Gastrocnemius medialis (tissue), 4 donors: ENCODE measurements around the gene ACOT7. TPM values are rescaled to one million over a fixed set of nuclear protein-coding genes. Genes with fewer than 3 reads are reported as not detected.
A peak's percentile ranks its signal among the peaks of the same experiment; 100 is the strongest.

Experiments used
- ATAC-seq, 2 donors: fragments of 150-250 bp; one replicate each; pipeline ENCODE4 v1.9.1; 2016
- DNase-seq, 2 donors: peaks; one replicate each; pipeline ENCODE4 v3.0.0-alpha.2; 2019
- H3K27ac ChIP-seq, 4 donors: fragments of 200-600 bp; sonication (generic); 1 replicate in 1 of 4; 2 replicates in 3 of 4; pipeline ENCODE4 v1.5.1; 2016 to 2018; ENCODE audit warnings: mild to moderate bottlenecking in 2 of 4, moderate library complexity in 1 of 4
- H3K27me3 ChIP-seq, 3 donors: fragments of 200-600 bp; sonication (generic) in 2 of 3; 1 replicate in 1 of 3; 2 replicates in 2 of 3; pipeline versions ENCODE4 v1.5.1 to v1.6.0; 2016 to 2019; ENCODE audit warnings: mild to moderate bottlenecking in 1 of 3, moderate library complexity in 1 of 3
- H3K36me3 ChIP-seq, 2 donors: fragments of 200-600 bp; sonication (generic) in 1 of 2; one replicate each; pipeline ENCODE4 v1.5.1; 2017 to 2018
- H3K4me1 ChIP-seq, 2 donors: fragments of 200-600 bp; sonication (generic) in 1 of 2; one replicate each; pipeline ENCODE4 v1.5.1; 2016 to 2017; ENCODE audit warnings: mild to moderate bottlenecking in 2 of 2
- H3K4me3 ChIP-seq, 4 donors: fragments of 200-600 bp; sonication (generic) in 3 of 4; 1 replicate in 1 of 4; 2 replicates in 3 of 4; pipeline ENCODE4 v1.5.1; 2016 to 2019; ENCODE audit warnings: mild to moderate bottlenecking in 2 of 4
- H3K9me3 ChIP-seq, 3 donors: fragments of 200-600 bp; sonication (generic) in 2 of 3; 1 replicate in 1 of 3; 2 replicates in 2 of 3; pipeline ENCODE4 v1.5.1; 2016 to 2019
- POLR2A ChIP-seq, 2 donors: fragments of 450-650 bp; IDR thresholded peaks; one replicate each; pipeline ENCODE4 v1.6.1; 2017; ENCODE audit warnings: antibody characterized with exemption in 2 of 2, mild to moderate bottlenecking in 2 of 2, moderate library complexity in 2 of 2
- in situ Hi-C, 4 donors: fragments of 200-750 bp; cut with MboI; loops; one replicate each; pipeline versions ENCODE4 v1.15.0 to v1.8.0; 2017; ENCODE audit warnings: low sequenced_read_pairs in 4 of 4
- intact Hi-C: fragments of 100-400 bp; cut with DNase I; formaldehyde crosslinking; loops from one replicate; pipeline ENCODE4 v1.15.1; 2023; ENCODE audit warnings: low total_unique reads
- total RNA-seq, 4 donors: library from RNA; depleted of rRNA; stranded (reverse); fragments of >200 nt; gene quantifications; one replicate each; pipeline versions ENCODE4 v1.1.0 to v1.2.3, GENCODE V29; 2016
- TF ChIP-seq, protein P1 (sequence below), 5 experiments: fragments of 450-650 bp in 3 of 5; fragments of 200-600 bp in 2 of 5; sonication (generic) in 2 of 5; IDR thresholded peaks in 4 of 5; conservative IDR thresholded peaks in 1 of 5; 1 replicate in 4 of 5; 2 replicates in 1 of 5; pipeline ENCODE4 v1.5.1; 2016 to 2019; ENCODE audit warnings: antibody characterized with exemption in 5 of 5, mild to moderate bottlenecking in 3 of 5, moderate library complexity in 3 of 5

ACOT7 gene
- total RNA-seq, 4 donors from 2014 or later = 1.3 to 5.8 (median 3.2) TPM

DNA sequence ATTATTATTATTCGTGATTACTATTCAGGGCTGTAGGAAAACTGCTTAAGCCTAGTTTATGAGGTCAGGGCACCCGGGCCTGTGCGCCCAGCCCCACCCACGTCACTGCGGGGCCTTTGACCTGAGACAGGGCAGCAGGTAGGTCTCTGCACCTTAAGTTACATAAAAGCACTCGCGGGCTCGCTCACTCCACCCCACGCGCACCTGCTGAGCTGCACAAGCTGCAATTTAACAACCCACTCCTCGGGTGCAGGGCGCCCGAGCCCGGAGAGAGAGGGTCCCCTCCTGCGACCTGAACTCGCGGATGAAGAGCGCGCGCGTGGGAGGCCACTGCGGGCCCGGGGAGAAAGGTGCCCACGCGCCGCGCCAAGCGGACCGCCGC is 158.3 kb downstream of the ACOT7 start:
- H3K27me3 ChIP-seq = peaks cover under 1 to 9% (median 6%) of the 10 kb centered on the region in 3 donors
- intact Hi-C loops (loop anchor here (5.0 kb wide), 1 partner anchor 317 kb away; the partner anchor contains the start of gene NOL9), in situ Hi-C loops (loop anchor here in 1 of 4 donors (25.0 kb wide), 1 partner anchor 177 kb away; the partner anchor contains the start of genes ESPN and HES2)
- H3K36me3 ChIP-seq = peaks cover 2 to 18% of the 10 kb centered on the region in 2 donors
- H3K27ac ChIP-seq = peak overlapping the region; percentile 67 to 81 (median 74)
- H3K4me3 ChIP-seq = peak overlapping the region; percentile 58 to 64 (median 64)
- ATAC-seq (peak in 1 of 2 donors; percentile 15), DNase-seq (no peak)
- H3K9me3 ChIP-seq = no peaks in the 10 kb centered on the region
- TF ChIP-seq, protein P1, sequence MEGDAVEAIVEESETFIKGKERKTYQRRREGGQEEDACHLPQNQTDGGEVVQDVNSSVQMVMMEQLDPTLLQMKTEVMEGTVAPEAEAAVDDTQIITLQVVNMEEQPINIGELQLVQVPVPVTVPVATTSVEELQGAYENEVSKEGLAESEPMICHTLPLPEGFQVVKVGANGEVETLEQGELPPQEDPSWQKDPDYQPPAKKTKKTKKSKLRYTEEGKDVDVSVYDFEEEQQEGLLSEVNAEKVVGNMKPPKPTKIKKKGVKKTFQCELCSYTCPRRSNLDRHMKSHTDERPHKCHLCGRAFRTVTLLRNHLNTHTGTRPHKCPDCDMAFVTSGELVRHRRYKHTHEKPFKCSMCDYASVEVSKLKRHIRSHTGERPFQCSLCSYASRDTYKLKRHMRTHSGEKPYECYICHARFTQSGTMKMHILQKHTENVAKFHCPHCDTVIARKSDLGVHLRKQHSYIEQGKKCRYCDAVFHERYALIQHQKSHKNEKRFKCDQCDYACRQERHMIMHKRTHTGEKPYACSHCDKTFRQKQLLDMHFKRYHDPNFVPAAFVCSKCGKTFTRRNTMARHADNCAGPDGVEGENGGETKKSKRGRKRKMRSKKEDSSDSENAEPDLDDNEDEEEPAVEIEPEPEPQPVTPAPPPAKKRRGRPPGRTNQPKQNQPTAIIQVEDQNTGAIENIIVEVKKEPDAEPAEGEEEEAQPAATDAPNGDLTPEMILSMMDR (IDR thresholded peaks at IDR 0.05 in 4 of 5, conservative IDR thresholded peaks at IDR 0.05 in 1 of 5) = no peak
- TF ChIP-seq POLR2A (IDR thresholded peaks at IDR 0.05) = no peak
- peaks cover 12% of the 10 kb centered on the region in 2 donors for H3K4me1 ChIP-seq

DNA sequence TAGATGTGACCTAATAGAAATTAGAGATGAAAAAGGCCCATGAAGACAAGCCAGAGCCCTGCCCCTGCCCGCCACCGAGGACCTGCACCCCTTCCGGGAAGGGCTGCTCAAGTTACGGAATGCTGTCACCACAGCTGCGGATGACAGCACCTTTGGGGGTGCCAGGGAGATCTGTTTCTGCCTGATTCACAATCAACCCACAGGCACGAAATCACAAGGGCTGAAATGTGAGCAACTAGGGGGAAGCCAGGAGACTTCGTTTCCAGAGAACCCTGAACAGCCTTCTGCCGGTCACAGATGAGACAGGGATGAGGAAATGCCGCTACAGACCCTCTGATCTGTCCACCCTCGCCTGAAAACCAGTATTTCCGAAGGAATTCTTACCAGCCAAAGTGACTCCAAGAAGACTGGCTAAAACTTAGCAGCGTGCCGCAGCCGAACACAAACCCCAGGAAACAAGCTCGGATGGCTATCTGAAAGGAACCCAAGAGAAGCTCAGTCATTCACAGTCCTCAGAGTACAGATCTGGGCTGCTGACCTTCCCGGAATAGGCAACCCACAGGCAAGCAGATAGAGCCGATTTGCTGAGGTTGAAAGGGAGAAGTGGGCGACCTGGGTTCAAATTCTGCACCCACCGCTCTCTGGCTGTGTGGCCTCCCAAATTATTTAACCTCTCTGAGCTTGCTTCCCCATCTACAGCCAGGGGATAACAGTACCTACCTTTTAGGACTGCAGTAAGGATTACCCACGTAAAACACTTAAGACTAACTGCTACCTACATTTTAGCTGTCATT is 158.9 kb downstream of the ACOT7 start:
- DNase-seq (peak in 1 of 2 donors; percentile 50), ATAC-seq (peak; percentile 9 to 29)
- Histone ChIP-seq H3K4me1 (peaks cover 12% of the 10 kb centered on the region in 2 donors), H3K4me3 (peak overlapping the region; percentile 58 to 64 (median 64)), H3K27ac (peak overlapping the region; percentile 67 to 81 (median 74)), H3K36me3 (peaks cover 2 to 24% of the 10 kb centered on the region in 2 donors), H3K9me3 (no peaks in the 10 kb centered on the region), H3K27me3 (peaks cover 0 to 4% (median under 1%) of the 10 kb centered on the region in 3 donors)
- in situ Hi-C loops = loop anchor here in 1 of 4 donors (25.0 kb wide), 1 partner anchor 178 kb away; the partner anchor contains the start of genes ESPN and HES2
- intact Hi-C loops = loop anchor here (5.0 kb wide), 1 partner anchor 318 kb away; the partner anchor contains the start of gene NOL9
- TF ChIP-seq, protein P1 (IDR thresholded peaks at IDR 0.05 in 4 of 5, conservative IDR thresholded peaks at IDR 0.05 in 1 of 5) = no peak
- peak in 1 of 2 donors; percentile 45 for TF ChIP-seq POLR2A (IDR thresholded peaks at IDR 0.05)

DNA sequence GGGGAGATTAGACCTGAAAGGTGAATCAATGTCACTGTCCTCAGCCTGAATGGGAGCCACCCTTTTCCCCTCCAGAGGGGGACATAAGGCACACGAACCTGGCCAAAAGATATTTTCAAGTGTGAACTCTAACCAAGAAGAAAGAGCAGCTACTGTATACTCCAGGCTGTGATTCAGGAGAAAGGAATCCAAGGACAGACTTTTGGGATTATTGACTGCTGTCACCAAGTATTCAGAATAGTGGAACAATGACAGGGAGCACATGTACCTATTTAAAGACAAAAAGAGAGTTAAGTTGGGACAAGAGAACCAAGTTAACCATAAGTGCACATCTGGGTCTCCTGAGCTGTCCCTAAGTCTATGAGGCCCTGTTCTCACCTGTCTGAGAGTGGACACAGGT is 160.2 kb downstream of the ACOT7 start:
- Histone ChIP-seq H3K4me1 (peaks cover 12% of the 10 kb centered on the region in 2 donors), H3K27ac (peak overlapping the region in 3 of 4 donors; percentile 74 to 81 (median 75)), H3K36me3 (peaks cover 2 to 36% of the 10 kb centered on the region in 2 donors), H3K27me3 (no peaks in the 10 kb centered on the region), H3K4me3 (no peak overlapping the region), H3K9me3 (no peaks in the 10 kb centered on the region)
- intact Hi-C loops (no loop called here), in situ Hi-C loops (loop anchor here in 1 of 4 donors (25.0 kb wide), 1 partner anchor 179 kb away; the partner anchor contains the start of genes ESPN and HES2)
- ATAC-seq (no peak), DNase-seq (no peak)
- no peak for TF ChIP-seq POLR2A (IDR thresholded peaks at IDR 0.05)
- TF ChIP-seq, protein P1 (IDR thresholded peaks at IDR 0.05 in 4 of 5, conservative IDR thresholded peaks at IDR 0.05 in 1 of 5) = no peak

DNA sequence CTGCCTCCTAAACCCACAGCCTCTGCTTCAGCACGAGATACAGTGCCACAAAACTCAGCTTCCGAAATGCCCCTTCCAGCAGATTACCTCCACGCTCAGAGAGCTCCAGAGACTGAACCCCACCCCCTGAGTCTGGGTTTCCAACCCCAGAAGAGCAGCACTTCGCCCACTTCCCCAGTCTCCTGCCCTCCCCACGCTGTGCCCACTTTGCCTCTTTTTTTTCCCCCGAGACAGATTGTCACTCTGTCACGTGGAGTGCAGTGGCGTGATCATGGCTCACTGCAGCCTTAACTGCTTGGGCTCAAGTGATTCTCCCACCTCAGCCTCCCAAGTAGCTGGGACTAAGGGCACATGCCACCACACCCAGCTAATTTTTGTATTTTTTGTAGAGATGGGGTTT is 167.9 kb downstream of the ACOT7 start:
- H3K36me3 ChIP-seq = peaks cover 0 to 77% of the 10 kb centered on the region in 2 donors
- H3K9me3 ChIP-seq = no peaks in the 10 kb centered on the region
- no peak overlapping the region for H3K27ac ChIP-seq

More for the DNA sequence above, 167.9 kb downstream of the ACOT7 start:
- no peak for ATAC-seq
- TF ChIP-seq, protein P1 (IDR thresholded peaks at IDR 0.05 in 4 of 5, conservative IDR thresholded peaks at IDR 0.05 in 1 of 5) = no peak
- TF ChIP-seq POLR2A (IDR thresholded peaks at IDR 0.05) = no peak
- intact Hi-C loops (no loop called here), in situ Hi-C loops (loop anchor here in 1 of 4 donors (25.0 kb wide), 1 partner anchor 187 kb away; the partner anchor contains the start of genes ESPN and HES2)
- Histone ChIP-seq H3K27me3 (no peaks in the 10 kb centered on the region), H3K4me3 (no peak overlapping the region), H3K4me1 (peaks cover 11 to 15% of the 10 kb centered on the region in 2 donors)
- no peak for DNase-seq
